ENCODE data around the gene ELP4.
"Not testable (repeated sequence)": the region's sequence is repeated elsewhere in the genome, so short reads cannot be mapped to it uniquely, and the experiment has no call there.

The ELP4 gene

GRCh38 chr11:31480930-31481329 is 28.6 kb upstream of the ELP4 start:
- no peak overlapping the region for H3K4me3 ChIP-seq (replicated peaks; ENCODE audit: low read depth, low read length)
- TF ChIP-seq CTCF (IDR thresholded peaks at IDR 0.05; ENCODE audit: low read depth, low read length, missing control alignments) = no peak
- no peak for DNase-seq (ENCODE audit: extremely low read depth, low read depth)

GRCh38 chr11:31484497-31484896 is 25.1 kb upstream of the ELP4 start:
- TF ChIP-seq CTCF (IDR thresholded peaks at IDR 0.05; ENCODE audit: low read depth, low read length, missing control alignments) = no peak
- no peak overlapping the region for H3K4me3 ChIP-seq (replicated peaks; ENCODE audit: low read depth, low read length)
- DNase-seq (ENCODE audit: extremely low read depth, low read depth) = no peak

GRCh38 chr11:31487848-31488247 is 21.7 kb upstream of the ELP4 start:
- TF ChIP-seq CTCF (IDR thresholded peaks at IDR 0.05; ENCODE audit: low read depth, low read length, missing control alignments) = peak; percentile 19
- peak; percentile 32 for DNase-seq (ENCODE audit: extremely low read depth, low read depth)
- no peak overlapping the region for H3K4me3 ChIP-seq (replicated peaks; ENCODE audit: low read depth, low read length)

- no peak for DNase-seq (ENCODE audit: extremely low read depth, low read depth)
- no peak overlapping the region for H3K4me3 ChIP-seq (replicated peaks; ENCODE audit: low read depth, low read length)
- TF ChIP-seq CTCF (IDR thresholded peaks at IDR 0.05; ENCODE audit: low read depth, low read length, missing control alignments) = no peak
These were observed 17.1 kb upstream of the ELP4 start for GRCh38 chr11:31492320-31492913.

- no peak for TF ChIP-seq CTCF (IDR thresholded peaks at IDR 0.05; ENCODE audit: low read depth, low read length, missing control alignments)
- DNase-seq (ENCODE audit: extremely low read depth, low read depth) = no peak
- no peak overlapping the region for H3K4me3 ChIP-seq (replicated peaks; ENCODE audit: low read depth, low read length)
These were observed 16.3 kb upstream of the ELP4 start for GRCh38 chr11:31493235-31493634.

- not testable (repeated sequence) for DNase-seq (ENCODE audit: extremely low read depth, low read depth)
These were observed 15.8 kb upstream of the ELP4 start for GRCh38 chr11:31493762-31494161.

GRCh38 chr11:31499576-31500178 is 9.9 kb upstream of the ELP4 start:
- DNase-seq (ENCODE audit: extremely low read depth, low read depth) = peak; percentile 40
- no peak for TF ChIP-seq CTCF (IDR thresholded peaks at IDR 0.05; ENCODE audit: low read depth, low read length, missing control alignments)
- H3K4me3 ChIP-seq (replicated peaks; ENCODE audit: low read depth, low read length) = no peak overlapping the region

More at GRCh38 chr11:31493762-31494161, 15.8 kb upstream of the ELP4 start:
- not testable (repeated sequence) for H3K4me3 ChIP-seq (replicated peaks; ENCODE audit: low read depth, low read length)
